Hepatocyte (in vitro differentiated cells): ENCODE results near the gene EXD1. TPM values are rescaled to one million over a fixed set of nuclear protein-coding genes. Genes with fewer than 3 reads are reported as not detected.

Experiments used
- DNase-seq: peaks from one replicate; pipeline ENCODE4 v3.0.0-alpha.2; 2016; ENCODE audit warnings: low spot score
- H2AFZ ChIP-seq: fragments of 200-600 bp; sonication (generic); 2 replicates; pipeline ENCODE4 v1.6.0; 2016; ENCODE audit warnings: antibody characterized with exemption, mild to moderate bottlenecking
- H3K27ac ChIP-seq: fragments of 200-600 bp; sonication (generic); 2 replicates; pipeline ENCODE4 v1.5.1; 2016; ENCODE audit warnings: mild to moderate bottlenecking
- H3K27me3 ChIP-seq: fragments of 200-600 bp; sonication (generic); 2 replicates; pipeline ENCODE4 v1.6.1; 2016
- H3K36me3 ChIP-seq: fragments of 200-600 bp; sonication (generic); replicated peaks from 2 replicates; pipeline ENCODE4 v1.5.1; 2016; ENCODE audit warnings: low read depth; ENCODE audit not compliant: insufficient read depth
- H3K4me1 ChIP-seq: fragments of 200-600 bp; sonication (generic); 2 replicates; pipeline ENCODE4 v1.5.1; 2016; ENCODE audit warnings: mild to moderate bottlenecking, moderate library complexity; ENCODE audit not compliant: insufficient read depth
- H3K4me2 ChIP-seq: fragments of 200-600 bp; sonication (generic); 2 replicates; pipeline ENCODE4 v1.6.0; 2016
- H3K4me3 ChIP-seq: fragments of 200-600 bp; sonication (generic); 2 replicates; pipeline ENCODE4 v1.5.1; 2016; ENCODE audit warnings: mild to moderate bottlenecking
- H3K79me2 ChIP-seq: fragments of 200-600 bp; sonication (generic); 2 replicates; pipeline ENCODE4 v1.6.0; 2017; ENCODE audit warnings: mild to moderate bottlenecking
- H3K9me2 ChIP-seq: fragments of 200-600 bp; sonication (generic); replicated peaks from 2 replicates; pipeline ENCODE4 v1.6.0; 2017; ENCODE audit warnings: mild to moderate bottlenecking; ENCODE audit not compliant: insufficient read depth
- H3K9me3 ChIP-seq: fragments of 200-600 bp; sonication (generic); 2 replicates; pipeline ENCODE4 v1.5.1; 2016; ENCODE audit warnings: low read depth, mild to moderate bottlenecking
- H4K20me1 ChIP-seq: fragments of 200-600 bp; sonication (generic); 2 replicates; pipeline ENCODE4 v1.6.0; 2016; ENCODE audit warnings: mild to moderate bottlenecking; ENCODE audit not compliant: insufficient read depth, poor library complexity, severe bottlenecking
- CTCF ChIP-seq: fragments of 200-600 bp; sonication (generic); IDR thresholded peaks from 2 replicates; pipeline ENCODE4 v1.5.1; 2016; ENCODE audit warnings: antibody characterized with exemption, mild to moderate bottlenecking; ENCODE audit not compliant: poor library complexity
- EZH2 ChIP-seq: fragments of 200-600 bp; sonication (generic); IDR thresholded peaks from 2 replicates; pipeline ENCODE4 v1.6.1; 2016; ENCODE audit warnings: antibody characterized with exemption, mild to moderate bottlenecking, borderline replicate concordance
- EZH2phosphoT487 ChIP-seq: fragments of 200-600 bp; sonication (generic); IDR thresholded peaks from one replicate; pipeline ENCODE4 v1.6.1; 2018; ENCODE audit warnings: antibody characterized with exemption, mild to moderate bottlenecking, low read depth, moderate library complexity; ENCODE audit not compliant: unreplicated experiment, severe bottlenecking
- WGBS: methylation state at CpG from one replicate; pipeline ENCODE4 v1.1.6; 2016; ENCODE audit warnings: low lambda C conversion rate; ENCODE audit errors: missing lambda C conversion rate; 5-methylcytosine and 5-hydroxymethylcytosine counted together
- polyA plus RNA-seq: library from polyadenylated mRNA; unstranded; fragments of >200 nt; fragmentation: Nextera tagmentation; extraction: Ambion mirVana; gene quantifications from 2 replicates; pipeline ENCODE4 v1.2.1, GENCODE V29; 2016
- total RNA-seq: library from RNA; depleted of rRNA; stranded (reverse); fragments of >200 nt; gene quantifications from 2 replicates; pipeline ENCODE4 v1.2.3, GENCODE V29; 2014

EXD1 gene
- total and polyA plus RNA-seq, 2 experiments from 2014 or later = not detected

GRCh38 chr15:41169086-41169485 lies 61.5 kb downstream of the EXD1 start:
- no peak overlapping the region for H3K4me3 ChIP-seq
- no peaks in the 10 kb centered on the region for H3K36me3 ChIP-seq
- no peaks in the 10 kb centered on the region for H3K9me2 ChIP-seq
- no peaks in the 10 kb centered on the region for H3K79me2 ChIP-seq
- TF ChIP-seq EZH2phosphoT487 = no peak
- no peak for TF ChIP-seq CTCF
- TF ChIP-seq EZH2 = no peak
- DNase-seq = no peak
- H3K9me3 ChIP-seq = no peaks in the 10 kb centered on the region
- no peak overlapping the region for H3K27ac ChIP-seq
- H3K27me3 ChIP-seq = no peaks in the 10 kb centered on the region
- no peak overlapping the region for H3K4me2 ChIP-seq
- no peak overlapping the region for H2AFZ ChIP-seq
- no peaks in the 10 kb centered on the region for H4K20me1 ChIP-seq
- H3K4me1 ChIP-seq = no peaks in the 10 kb centered on the region

DNA sequence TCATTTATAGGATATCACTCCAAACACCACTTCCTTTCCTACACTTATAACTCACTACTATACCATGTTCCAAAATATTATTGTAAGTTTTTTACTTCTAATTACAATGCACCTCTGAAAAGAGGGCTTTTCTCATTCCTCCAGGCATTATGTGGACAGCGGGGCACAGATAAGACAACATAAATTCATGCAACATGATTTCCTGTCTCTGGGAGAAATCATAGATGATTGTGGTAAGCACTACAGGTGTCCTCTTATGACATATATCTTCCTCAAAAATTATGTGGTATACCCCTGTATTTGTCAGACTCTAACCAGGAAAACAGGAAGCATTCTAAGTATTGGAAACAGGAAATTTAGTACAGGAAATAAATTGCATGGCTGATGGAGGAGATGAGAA lies 68.8 kb downstream of the EXD1 start:
- H3K4me1 ChIP-seq = no peaks in the 10 kb centered on the region
- no peaks in the 10 kb centered on the region for H3K27me3 ChIP-seq
- H3K79me2 ChIP-seq = no peaks in the 10 kb centered on the region
- no peak overlapping the region for H3K4me3 ChIP-seq
- no peaks in the 10 kb centered on the region for H3K9me2 ChIP-seq
- TF ChIP-seq EZH2 (no peak), CTCF (no peak), EZH2phosphoT487 (no peak)
- WGBS = 83% methylated on average over 1 of the region's 1 CpG
- no peak for DNase-seq
- no peaks in the 10 kb centered on the region for H4K20me1 ChIP-seq
- H3K4me2 ChIP-seq = no peak overlapping the region
- H2AFZ ChIP-seq = no peak overlapping the region
- no peak overlapping the region for H3K27ac ChIP-seq
- no peaks in the 10 kb centered on the region for H3K9me3 ChIP-seq
- no peaks in the 10 kb centered on the region for H3K36me3 ChIP-seq

DNA sequence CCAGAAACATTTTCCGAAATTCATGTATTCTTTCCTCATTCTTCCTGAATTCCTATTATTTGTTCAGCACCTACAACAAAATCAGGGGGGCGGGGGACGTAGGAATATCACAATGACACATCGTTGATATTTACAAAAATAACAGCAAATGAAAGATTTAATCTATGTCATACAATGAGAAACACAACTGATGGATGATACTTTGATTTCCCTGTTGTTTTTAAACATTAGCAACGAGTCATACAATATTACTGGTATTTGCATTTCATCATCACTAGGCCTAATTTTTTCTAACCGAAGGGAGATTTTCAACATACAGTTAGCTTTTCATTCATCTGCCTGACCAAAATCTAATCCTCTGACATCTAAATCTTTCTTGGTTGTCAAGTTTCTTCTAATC lies 69.2 kb downstream of the EXD1 start:
- no peaks in the 10 kb centered on the region for H3K9me2 ChIP-seq
- H3K79me2 ChIP-seq = no peaks in the 10 kb centered on the region
- no peaks in the 10 kb centered on the region for H3K9me3 ChIP-seq
- H3K4me3 ChIP-seq = no peak overlapping the region
- no peak overlapping the region for H3K27ac ChIP-seq
- no peaks in the 10 kb centered on the region for H3K27me3 ChIP-seq
- no peaks in the 10 kb centered on the region for H3K4me1 ChIP-seq
- H2AFZ ChIP-seq = no peak overlapping the region
- DNase-seq = no peak
- TF ChIP-seq EZH2phosphoT487 (no peak), EZH2 (no peak), CTCF (no peak)
- no peaks in the 10 kb centered on the region for H4K20me1 ChIP-seq
- H3K4me2 ChIP-seq = no peak overlapping the region
- no peaks in the 10 kb centered on the region for H3K36me3 ChIP-seq
- 89% methylated on average over 6 of the region's 6 CpGs for WGBS
